AG04450 (cell line): ENCODE results near the gene PEA15. TPM values are rescaled to one million over a fixed set of nuclear protein-coding genes. Genes with fewer than 3 reads are reported as not detected.

Experiments used
- CTCF ChIA-PET: fragments of 300-600, 350-600 bp; formaldehyde crosslinking; extraction: SDS; loops from one replicate; lab custom pipeline; 2022; ENCODE audit warnings: antibody characterized with exemption, inconsistent platforms; lab: Charles Lee
- POLR2A ChIA-PET: fragments of 350-600 bp; formaldehyde crosslinking; extraction: SDS; loops from one replicate; lab custom pipeline; 2021; ENCODE audit warnings: antibody characterized with exemption, inconsistent platforms; lab: Yijun Ruan, JAX
- DNase-seq: peaks from one replicate; pipeline ENCODE4 v3.0.0-alpha.2; 2011; ENCODE audit warnings: low read depth, low spot score
- H3K27ac ChIP-seq: one replicate; pipeline ENCODE4 v1.5.1; 2012; ENCODE audit warnings: low read depth, low read length, control low read depth
- H3K27me3 ChIP-seq: one replicate; pipeline ENCODE4 v1.6.0; 2012; ENCODE audit warnings: low read length; ENCODE audit not compliant: control insufficient read depth, insufficient read depth
- H3K4me3 ChIP-seq: 2 replicates; pipeline ENCODE4 v1.5.1; 2011; ENCODE audit warnings: mild to moderate bottlenecking, low read depth, low read length, control low read depth
- H3K9me3 ChIP-seq: 2 replicates; pipeline ENCODE4 v1.5.1; 2012; ENCODE audit warnings: low read length; ENCODE audit not compliant: control insufficient read depth, insufficient read depth
- polyA plus RNA-seq: library from polyadenylated mRNA; depleted of rRNA; stranded (reverse); fragments of >200 nt; gene quantifications from 2 replicates; pipeline ENCODE4 v1.2.3, GENCODE V29; 2011
- TF ChIP-seq, protein P1 (sequence below): IDR thresholded peaks from 2 replicates; pipeline ENCODE4 v1.5.1; 2011; ENCODE audit warnings: low read depth, low read length, control low read depth, inconsistent platforms

PEA15 gene
- polyA plus RNA-seq, 1 experiment, result 512 TPM

DNA sequence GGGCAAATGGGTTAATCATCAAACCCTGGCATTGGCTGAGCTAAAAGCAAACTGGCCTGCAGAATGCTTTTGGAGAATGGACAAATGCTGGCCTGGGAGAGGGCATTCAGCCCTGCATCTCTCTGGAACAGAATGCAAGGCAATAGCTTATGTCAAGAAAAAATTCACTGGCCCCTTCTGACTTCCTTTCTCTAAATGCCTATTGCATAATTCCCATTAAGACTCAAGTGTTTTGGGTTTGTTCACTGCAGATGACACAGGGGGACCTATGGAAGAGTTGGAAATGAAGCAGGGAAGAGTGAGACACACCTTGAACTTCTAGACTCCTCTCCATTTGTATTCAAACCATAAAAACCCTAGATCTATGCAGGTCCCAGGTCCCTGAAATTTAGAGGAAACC is 15.9 kb downstream of the PEA15 start:
- Histone ChIP-seq H3K27me3 (no peaks in the 10 kb centered on the region), H3K4me3 (no peak overlapping the region), H3K27ac (no peak overlapping the region), H3K9me3 (no peaks in the 10 kb centered on the region)
- ChIA-PET POLR2A (interaction anchor here (1.2 to 2.3 kb wide), 2 partner anchors 28 to 120 kb away, joined by 3 to 11 read pairs; no protein-coding TSS in a partner anchor), CTCF (interaction anchor here (2.0 to 6.6 kb wide), 11 partner anchors 8 to 134 kb away, joined by 11 to 258 read pairs (median 52); partner anchors contain the start of genes CASQ1 and IGSF8)
- no peak for DNase-seq
- TF ChIP-seq, protein P1, sequence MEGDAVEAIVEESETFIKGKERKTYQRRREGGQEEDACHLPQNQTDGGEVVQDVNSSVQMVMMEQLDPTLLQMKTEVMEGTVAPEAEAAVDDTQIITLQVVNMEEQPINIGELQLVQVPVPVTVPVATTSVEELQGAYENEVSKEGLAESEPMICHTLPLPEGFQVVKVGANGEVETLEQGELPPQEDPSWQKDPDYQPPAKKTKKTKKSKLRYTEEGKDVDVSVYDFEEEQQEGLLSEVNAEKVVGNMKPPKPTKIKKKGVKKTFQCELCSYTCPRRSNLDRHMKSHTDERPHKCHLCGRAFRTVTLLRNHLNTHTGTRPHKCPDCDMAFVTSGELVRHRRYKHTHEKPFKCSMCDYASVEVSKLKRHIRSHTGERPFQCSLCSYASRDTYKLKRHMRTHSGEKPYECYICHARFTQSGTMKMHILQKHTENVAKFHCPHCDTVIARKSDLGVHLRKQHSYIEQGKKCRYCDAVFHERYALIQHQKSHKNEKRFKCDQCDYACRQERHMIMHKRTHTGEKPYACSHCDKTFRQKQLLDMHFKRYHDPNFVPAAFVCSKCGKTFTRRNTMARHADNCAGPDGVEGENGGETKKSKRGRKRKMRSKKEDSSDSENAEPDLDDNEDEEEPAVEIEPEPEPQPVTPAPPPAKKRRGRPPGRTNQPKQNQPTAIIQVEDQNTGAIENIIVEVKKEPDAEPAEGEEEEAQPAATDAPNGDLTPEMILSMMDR, result no peak

DNA sequence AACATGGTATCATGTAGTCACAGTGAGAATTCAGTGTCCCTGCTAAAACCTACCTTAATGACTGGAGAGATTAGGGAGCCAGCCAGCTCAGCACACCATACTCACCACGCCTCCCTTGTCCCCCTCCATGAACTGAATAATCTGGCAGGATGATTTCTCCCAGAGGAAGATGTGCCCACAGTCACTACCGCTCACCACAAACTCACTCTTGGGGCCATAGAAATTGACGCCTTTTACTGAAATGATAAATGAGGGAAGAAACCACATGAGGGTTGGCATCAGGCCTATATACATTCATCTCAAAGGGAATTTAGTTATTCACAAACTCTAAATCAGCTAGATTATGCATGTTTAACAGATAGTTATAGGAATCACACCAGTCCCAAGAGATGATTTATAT is 17.4 kb downstream of the PEA15 start:
- Histone ChIP-seq H3K9me3 (no peaks in the 10 kb centered on the region), H3K27ac (no peak overlapping the region), H3K4me3 (no peak overlapping the region), H3K27me3 (no peaks in the 10 kb centered on the region)
- TF ChIP-seq, protein P1, result no peak
- POLR2A ChIA-PET, result interaction anchor here (0.6 kb wide), 1 partner anchor 108 kb away, joined by 4 read pairs; no protein-coding TSS in a partner anchor
- DNase-seq, result no peak
- CTCF ChIA-PET, result interaction anchor here (4.3 to 6.6 kb wide), 4 partner anchors 28 to 136 kb away, joined by 64 to 258 read pairs (median 144); partner anchors contain the start of gene CASQ1

DNA sequence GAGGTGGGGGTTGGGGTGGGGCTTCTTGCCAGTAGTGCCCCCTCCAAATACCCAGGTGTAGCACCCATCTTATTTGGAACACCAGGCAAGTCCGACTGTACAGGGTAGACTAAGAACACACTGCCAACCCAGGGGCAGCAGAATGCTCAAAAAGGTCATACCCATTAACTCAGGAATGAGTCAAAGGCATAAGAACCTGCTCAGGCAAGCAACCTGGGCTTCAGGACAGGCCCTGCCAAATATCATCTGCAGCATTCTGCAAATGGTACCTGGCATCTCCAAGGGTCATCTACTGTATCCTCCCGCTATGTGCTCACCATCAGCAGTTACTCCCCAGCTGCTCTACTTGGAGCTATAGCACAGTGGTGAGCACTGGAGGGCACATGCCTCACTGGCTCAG is 19.4 kb downstream of the PEA15 start:
- H3K9me3 ChIP-seq, result no peaks in the 10 kb centered on the region
- no peak for DNase-seq
- ChIA-PET POLR2A (interaction anchor here (1.2 kb wide), 1 partner anchor 11 kb away, joined by 5 read pairs; no protein-coding TSS in a partner anchor), CTCF (interaction anchor here (0.6 to 2.2 kb wide), 4 partner anchors 17 to 139 kb away, joined by 3 to 9 read pairs (median 6); no protein-coding TSS in a partner anchor)
- no peak overlapping the region for H3K4me3 ChIP-seq
- H3K27ac ChIP-seq, result no peak overlapping the region
- H3K27me3 ChIP-seq, result no peaks in the 10 kb centered on the region
- TF ChIP-seq, protein P1, result no peak

DNA sequence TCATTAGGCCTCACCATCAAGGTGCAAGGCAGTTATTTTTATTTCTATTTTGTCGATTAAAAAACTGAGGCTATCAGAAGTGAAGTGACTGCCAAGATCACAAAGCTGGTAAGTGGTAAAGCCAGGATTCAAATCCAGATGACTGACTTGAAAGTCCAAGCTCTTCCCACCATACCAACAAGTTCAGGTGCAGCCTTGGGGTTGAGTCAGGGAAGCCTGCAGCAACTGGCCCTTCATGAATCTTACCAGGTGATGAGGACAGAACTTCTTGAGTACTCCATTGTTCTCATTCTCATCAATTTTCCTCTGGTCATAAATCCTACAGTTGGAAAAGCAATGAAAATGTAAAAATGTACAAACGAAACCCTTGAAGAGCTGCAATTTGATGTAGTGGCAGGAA is 20.2 kb downstream of the PEA15 start:
- H3K27ac ChIP-seq, result no peak overlapping the region
- POLR2A ChIA-PET, result interaction anchor here (1.2 to 1.3 kb wide), 2 partner anchors 10 to 60 kb away, joined by 4 to 5 read pairs; partner anchors contain the start of gene PEX19
- H3K27me3 ChIP-seq, result no peaks in the 10 kb centered on the region
- no peaks in the 10 kb centered on the region for H3K9me3 ChIP-seq
- CTCF ChIA-PET, result interaction anchor here (0.9 to 3.3 kb wide), 4 partner anchors 27 to 140 kb away, joined by 4 to 16 read pairs (median 8); no protein-coding TSS in a partner anchor
- TF ChIP-seq, protein P1, result no peak
- no peak for DNase-seq
- no peak overlapping the region for H3K4me3 ChIP-seq

DNA sequence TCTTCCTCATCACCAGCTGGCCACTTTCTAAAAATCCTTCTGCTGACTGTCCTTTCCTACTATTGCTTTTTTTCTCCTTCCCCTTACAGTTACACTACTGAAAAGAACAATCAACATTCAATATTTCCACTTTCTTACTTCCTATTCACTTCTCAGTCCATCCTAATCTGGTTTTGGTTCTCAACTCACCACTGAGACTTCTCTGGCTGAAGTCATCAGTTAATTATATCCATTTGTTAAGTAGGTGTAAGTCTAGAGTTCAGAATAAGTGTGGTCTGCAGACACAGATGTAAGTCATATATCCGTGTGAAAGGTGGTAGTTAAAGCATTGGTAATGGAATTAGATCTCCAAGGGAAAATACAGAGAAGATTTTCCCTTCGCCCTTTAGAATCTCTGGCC is 21.4 kb downstream of the PEA15 start:
- TF ChIP-seq, protein P1, result no peak
- no peak overlapping the region for H3K4me3 ChIP-seq
- POLR2A ChIA-PET, result interaction anchor here (1.3 kb wide), 1 partner anchor 58 kb away, joined by 4 read pairs; the partner anchor contains the start of gene PEX19
- CTCF ChIA-PET, result interaction anchor here (1.2 to 4.6 kb wide), 7 partner anchors 20 to 125 kb away, joined by 3 to 27 read pairs (median 9); no protein-coding TSS in a partner anchor
- no peak for DNase-seq
- H3K27me3 ChIP-seq, result no peaks in the 10 kb centered on the region
- H3K27ac ChIP-seq, result no peak overlapping the region
- no peaks in the 10 kb centered on the region for H3K9me3 ChIP-seq
